Activated CD8-positive, alpha-beta memory T cell treated with anti-CD3 and anti-CD28 coated beads for 24 hours (primary cell): ENCODE data around the gene FLAD1.

ENCODE experiments used
- DNase-seq: peaks from one replicate; pipeline ENCODE4 v3.0.0-alpha.2; 2020

The FLAD1 gene

GRCh38 chr1:154982897-154983648 lies at the start of gene FLAD1:
Gene FLAD1 (plus strand): TSS chr1:154983344. CDS start chr1:154983695, 351 bp downstream.
- DNase-seq: peak; percentile 95

GRCh38 chr1:154934358-154934948 lies 48.7 kb upstream of the FLAD1 start:
- no peak for DNase-seq

GRCh38 chr1:154935749-154936554 lies 47.2 kb upstream of the FLAD1 start:
- no peak for DNase-seq

- peak; percentile 97 for DNase-seq
These were observed 46.5 kb upstream of the FLAD1 start, which contains the start of gene PMVK for GRCh38 chr1:154936555-154937084. Gene PMVK (minus strand): TSS chr1:154936719. CDS start chr1:154936685, 34 bp downstream.

GRCh38 chr1:154937085-154937987 lies 45.8 kb upstream of the FLAD1 start:
- DNase-seq: no peak

GRCh38 chr1:154937988-154938386 lies 45.2 kb upstream of the FLAD1 start:
- no peak for DNase-seq

- no peak for DNase-seq
These were observed 44.3 kb upstream of the FLAD1 start for GRCh38 chr1:154938604-154939399.

- no peak for DNase-seq
These were observed 43.0 kb upstream of the FLAD1 start for GRCh38 chr1:154940213-154940560.

- no peak for DNase-seq
These were observed 42.4 kb upstream of the FLAD1 start for GRCh38 chr1:154940651-154941194.

- DNase-seq: no peak
These were observed 41.7 kb upstream of the FLAD1 start for GRCh38 chr1:154941333-154942013.

GRCh38 chr1:154943649-154944400 lies 39.3 kb upstream of the FLAD1 start:
- DNase-seq: peak; percentile 75

- no peak for DNase-seq
These were observed 38.6 kb upstream of the FLAD1 start for GRCh38 chr1:154944401-154945159.

GRCh38 chr1:154945160-154945961 lies 37.8 kb upstream of the FLAD1 start:
- no peak for DNase-seq

- no peak for DNase-seq
These were observed 36.9 kb upstream of the FLAD1 start for GRCh38 chr1:154945962-154946850.

GRCh38 chr1:154948079-154948478 lies 35.1 kb upstream of the FLAD1 start:
- no peak for DNase-seq

GRCh38 chr1:154951901-154952657 lies 31.1 kb upstream of the FLAD1 start:
- peak; percentile 79 for DNase-seq
